ENCODE measurements around the gene PSAT1. TPM values are rescaled to one million over a fixed set of nuclear protein-coding genes. Genes with fewer than 3 reads are reported as not detected.

The PSAT1 gene
- total and polyA plus RNA-seq, 2 donors: 20.8 to 21.7 TPM

- DNase-seq (ENCODE audit: low read depth in 6 of 9, low spot score in 9 of 9): peak in 3 of 9 donors; percentile 21 to 43 (median 26)
- peak overlapping the region; percentile 48 to 55 for H3K27ac ChIP-seq (ENCODE audit: low read depth in 1 of 2, low read length in 1 of 2)
These were observed 578 bp upstream of the PSAT1 start for GRCh38 chr9:78296201-78296892.

GRCh38 chr9:78297672-78297961, 692 bp downstream of the PSAT1 start:
- peak overlapping the region; percentile 56 to 74 for H3K4me3 ChIP-seq (ENCODE audit: low read length in 2 of 2)
- WGBS: 3% methylated on average over 10 of the region's 10 CpGs
- H3K9me3 ChIP-seq (ENCODE audit: control insufficient read depth in 2 of 2, insufficient read depth in 1 of 2, low read length in 1 of 2): peaks cover 0 to 5% of the 10 kb centered on the region in 2 donors
- peaks cover 0 to 22% of the 10 kb centered on the region in 2 donors for H3K27me3 ChIP-seq (ENCODE audit: control insufficient read depth in 2 of 2, insufficient read depth in 1 of 2, low read length in 1 of 2)
- H3K36me3 ChIP-seq (ENCODE audit: control insufficient read depth in 2 of 2, insufficient read depth in 2 of 2, low read length in 1 of 2): no peaks in the 10 kb centered on the region
- DNase-seq (ENCODE audit: low read depth in 6 of 9, low spot score in 9 of 9): no peak
- no peak overlapping the region for H3K27ac ChIP-seq (ENCODE audit: low read depth in 1 of 2, low read length in 1 of 2)
- peaks cover 9 to 17% of the 10 kb centered on the region in 2 donors for H3K4me1 ChIP-seq (ENCODE audit: control insufficient read depth in 2 of 2, insufficient read depth in 2 of 2, low read length in 2 of 2)

More at GRCh38 chr9:78296201-78296892, 578 bp upstream of the PSAT1 start:
- H3K27me3 ChIP-seq (ENCODE audit: control insufficient read depth in 2 of 2, insufficient read depth in 1 of 2, low read length in 1 of 2): peaks cover 0 to 22% of the 10 kb centered on the region in 2 donors
- no peaks in the 10 kb centered on the region for H3K36me3 ChIP-seq (ENCODE audit: control insufficient read depth in 2 of 2, insufficient read depth in 2 of 2, low read length in 1 of 2)
- 13% methylated on average over 32 of the region's 32 CpGs for WGBS
- H3K9me3 ChIP-seq (ENCODE audit: control insufficient read depth in 2 of 2, insufficient read depth in 1 of 2, low read length in 1 of 2): peaks cover 0 to 5% of the 10 kb centered on the region in 2 donors
- peak overlapping the region; percentile 56 to 74 for H3K4me3 ChIP-seq (ENCODE audit: low read length in 2 of 2)
- H3K4me1 ChIP-seq (ENCODE audit: control insufficient read depth in 2 of 2, insufficient read depth in 2 of 2, low read length in 2 of 2): peaks cover 12 to 21% of the 10 kb centered on the region in 2 donors

- peaks cover 9 to 16% of the 10 kb centered on the region in 2 donors for H3K4me1 ChIP-seq (ENCODE audit: control insufficient read depth in 2 of 2, insufficient read depth in 2 of 2, low read length in 2 of 2)
- peaks cover 0 to 5% of the 10 kb centered on the region in 2 donors for H3K9me3 ChIP-seq (ENCODE audit: control insufficient read depth in 2 of 2, insufficient read depth in 1 of 2, low read length in 1 of 2)
- peak in 1 of 9 donors; percentile 26 for DNase-seq (ENCODE audit: low read depth in 6 of 9, low spot score in 9 of 9)
- peaks cover 0 to 22% of the 10 kb centered on the region in 2 donors for H3K27me3 ChIP-seq (ENCODE audit: control insufficient read depth in 2 of 2, insufficient read depth in 1 of 2, low read length in 1 of 2)
- 12% methylated on average over 16 of the region's 16 CpGs for WGBS
- peak overlapping the region; percentile 56 to 74 for H3K4me3 ChIP-seq (ENCODE audit: low read length in 2 of 2)
- H3K27ac ChIP-seq (ENCODE audit: low read depth in 1 of 2, low read length in 1 of 2): no peak overlapping the region
- peaks cover 0 to 1% of the 10 kb centered on the region in 2 donors for H3K36me3 ChIP-seq (ENCODE audit: control insufficient read depth in 2 of 2, insufficient read depth in 2 of 2, low read length in 1 of 2)
These were observed 1.3 kb downstream of the PSAT1 start for GRCh38 chr9:78298046-78298765.

- peaks cover 6% of the 10 kb centered on the region in 2 donors for H3K36me3 ChIP-seq (ENCODE audit: control insufficient read depth in 2 of 2, insufficient read depth in 2 of 2, low read length in 1 of 2)
- H3K4me1 ChIP-seq (ENCODE audit: control insufficient read depth in 2 of 2, insufficient read depth in 2 of 2, low read length in 2 of 2): peaks cover 9 to 16% of the 10 kb centered on the region in 2 donors
- WGBS: 97% methylated on average over 6 of the region's 6 CpGs
- H3K27me3 ChIP-seq (ENCODE audit: control insufficient read depth in 2 of 2, insufficient read depth in 1 of 2, low read length in 1 of 2): peaks cover 0 to 22% of the 10 kb centered on the region in 2 donors
- H3K9me3 ChIP-seq (ENCODE audit: control insufficient read depth in 2 of 2, insufficient read depth in 1 of 2, low read length in 1 of 2): peaks cover 0 to 5% of the 10 kb centered on the region in 2 donors
- H3K4me3 ChIP-seq (ENCODE audit: low read length in 2 of 2): no peak overlapping the region
- no peak for DNase-seq (ENCODE audit: low read depth in 6 of 9, low spot score in 9 of 9)
- no peak overlapping the region for H3K27ac ChIP-seq (ENCODE audit: low read depth in 1 of 2, low read length in 1 of 2)
These were observed 3.3 kb downstream of the PSAT1 start for GRCh38 chr9:78300209-78300608.

- Histone ChIP-seq H3K27ac (ENCODE audit: low read depth in 1 of 2, low read length in 1 of 2) (no peak overlapping the region), H3K27me3 (ENCODE audit: control insufficient read depth in 2 of 2, insufficient read depth in 1 of 2, low read length in 1 of 2) (peaks cover 0 to 17% of the 10 kb centered on the region in 2 donors), H3K9me3 (ENCODE audit: control insufficient read depth in 2 of 2, insufficient read depth in 1 of 2, low read length in 1 of 2) (peaks cover 0 to 5% of the 10 kb centered on the region in 2 donors), H3K4me1 (ENCODE audit: control insufficient read depth in 2 of 2, insufficient read depth in 2 of 2, low read length in 2 of 2) (peaks cover 5 to 12% of the 10 kb centered on the region in 2 donors), H3K4me3 (ENCODE audit: low read length in 2 of 2) (no peak overlapping the region), H3K36me3 (ENCODE audit: control insufficient read depth in 2 of 2, insufficient read depth in 2 of 2, low read length in 1 of 2) (peaks cover 15 to 16% of the 10 kb centered on the region in 2 donors)
- 97% methylated on average over 2 of the region's 2 CpGs for WGBS
- no peak for DNase-seq (ENCODE audit: low read depth in 6 of 9, low spot score in 9 of 9)
These were observed 4.5 kb downstream of the PSAT1 start for GRCh38 chr9:78301466-78301865.

GRCh38 chr9:78303377-78304062, 6.6 kb downstream of the PSAT1 start:
- 99% methylated on average over 3 of the region's 3 CpGs for WGBS
- Histone ChIP-seq H3K9me3 (ENCODE audit: control insufficient read depth in 2 of 2, insufficient read depth in 1 of 2, low read length in 1 of 2) (no peaks in the 10 kb centered on the region), H3K4me1 (ENCODE audit: control insufficient read depth in 2 of 2, insufficient read depth in 2 of 2, low read length in 2 of 2) (peaks cover 0 to under 1% of the 10 kb centered on the region in 2 donors), H3K27me3 (ENCODE audit: control insufficient read depth in 2 of 2, insufficient read depth in 1 of 2, low read length in 1 of 2) (peaks cover 0 to 2% of the 10 kb centered on the region in 2 donors), H3K4me3 (ENCODE audit: low read length in 2 of 2) (no peak overlapping the region), H3K27ac (ENCODE audit: low read depth in 1 of 2, low read length in 1 of 2) (no peak overlapping the region), H3K36me3 (ENCODE audit: control insufficient read depth in 2 of 2, insufficient read depth in 2 of 2, low read length in 1 of 2) (peaks cover 21 to 23% of the 10 kb centered on the region in 2 donors)
- no peak for DNase-seq (ENCODE audit: low read depth in 6 of 9, low spot score in 9 of 9)

- peaks cover 24 to 28% of the 10 kb centered on the region in 2 donors for H3K36me3 ChIP-seq (ENCODE audit: control insufficient read depth in 2 of 2, insufficient read depth in 2 of 2, low read length in 1 of 2)
- 98% methylated on average over 1 of the region's 1 CpG for WGBS
- no peak for DNase-seq (ENCODE audit: low read depth in 6 of 9, low spot score in 9 of 9)
- H3K27me3 ChIP-seq (ENCODE audit: control insufficient read depth in 2 of 2, insufficient read depth in 1 of 2, low read length in 1 of 2): no peaks in the 10 kb centered on the region
- no peaks in the 10 kb centered on the region for H3K9me3 ChIP-seq (ENCODE audit: control insufficient read depth in 2 of 2, insufficient read depth in 1 of 2, low read length in 1 of 2)
- no peak overlapping the region for H3K4me3 ChIP-seq (ENCODE audit: low read length in 2 of 2)
- H3K4me1 ChIP-seq (ENCODE audit: control insufficient read depth in 2 of 2, insufficient read depth in 2 of 2, low read length in 2 of 2): no peaks in the 10 kb centered on the region
- no peak overlapping the region for H3K27ac ChIP-seq (ENCODE audit: low read depth in 1 of 2, low read length in 1 of 2)
These were observed 7.4 kb downstream of the PSAT1 start for GRCh38 chr9:78304357-78304756.

- Histone ChIP-seq H3K27me3 (ENCODE audit: control insufficient read depth in 2 of 2, insufficient read depth in 1 of 2, low read length in 1 of 2) (no peaks in the 10 kb centered on the region), H3K36me3 (ENCODE audit: control insufficient read depth in 2 of 2, insufficient read depth in 2 of 2, low read length in 1 of 2) (peaks cover 26 to 37% of the 10 kb centered on the region in 2 donors), H3K4me1 (ENCODE audit: control insufficient read depth in 2 of 2, insufficient read depth in 2 of 2, low read length in 2 of 2) (no peaks in the 10 kb centered on the region), H3K27ac (ENCODE audit: low read depth in 1 of 2, low read length in 1 of 2) (no peak overlapping the region), H3K4me3 (ENCODE audit: low read length in 2 of 2) (no peak overlapping the region), H3K9me3 (ENCODE audit: control insufficient read depth in 2 of 2, insufficient read depth in 1 of 2, low read length in 1 of 2) (no peaks in the 10 kb centered on the region)
- no peak for DNase-seq (ENCODE audit: low read depth in 6 of 9, low spot score in 9 of 9)
- 84% methylated on average over 16 of the region's 16 CpGs for WGBS
These were observed 9.5 kb downstream of the PSAT1 start for GRCh38 chr9:78306222-78307076.
